MG63 (cell line): ENCODE measurements around the gene MYOM1. TPM values are rescaled to one million over a fixed set of nuclear protein-coding genes. Genes with fewer than 3 reads are reported as not detected.
"Not testable (repeated sequence)": the region's sequence is repeated elsewhere in the genome, so short reads cannot be mapped to it uniquely, and the experiment has no call there.

ENCODE experiments used
- DNase-seq: peaks from one replicate; pipeline ENCODE4 v3.0.0-alpha.2; 2020
- H3K27me3 ChIP-seq: fragments of 250-450 bp; sonication (Bioruptor Pico); 2 replicates; pipeline ENCODE4 v1.5.1; 2020; ENCODE audit warnings: mild to moderate bottlenecking, moderate library complexity
- H3K36me3 ChIP-seq: fragments of 250-450 bp; sonication (Bioruptor Pico); 2 replicates; pipeline ENCODE4 v1.5.1; 2020; ENCODE audit warnings: mild to moderate bottlenecking, moderate library complexity
- H3K4me3 ChIP-seq: fragments of 250-450 bp; sonication (Bioruptor Pico); 2 replicates; pipeline ENCODE4 v1.5.1; 2020; ENCODE audit warnings: mild to moderate bottlenecking, moderate library complexity
- H3K9me3 ChIP-seq: fragments of 250-450 bp; sonication (Bioruptor Pico); 2 replicates; pipeline ENCODE4 v1.5.1; 2020; ENCODE audit warnings: mild to moderate bottlenecking, moderate library complexity
- total RNA-seq: library from RNA; depleted of rRNA; stranded (reverse); fragments of >200 nt; shearing (Covaris generic); gene quantifications from 2 replicates; pipeline ENCODE4 v1.2.3, GENCODE V29; 2014; ENCODE audit warnings: low replicate concordance; rRNA removed

Gene MYOM1
- total RNA-seq, 1 experiment from 2014 or later, result 0.03 TPM

DNA sequence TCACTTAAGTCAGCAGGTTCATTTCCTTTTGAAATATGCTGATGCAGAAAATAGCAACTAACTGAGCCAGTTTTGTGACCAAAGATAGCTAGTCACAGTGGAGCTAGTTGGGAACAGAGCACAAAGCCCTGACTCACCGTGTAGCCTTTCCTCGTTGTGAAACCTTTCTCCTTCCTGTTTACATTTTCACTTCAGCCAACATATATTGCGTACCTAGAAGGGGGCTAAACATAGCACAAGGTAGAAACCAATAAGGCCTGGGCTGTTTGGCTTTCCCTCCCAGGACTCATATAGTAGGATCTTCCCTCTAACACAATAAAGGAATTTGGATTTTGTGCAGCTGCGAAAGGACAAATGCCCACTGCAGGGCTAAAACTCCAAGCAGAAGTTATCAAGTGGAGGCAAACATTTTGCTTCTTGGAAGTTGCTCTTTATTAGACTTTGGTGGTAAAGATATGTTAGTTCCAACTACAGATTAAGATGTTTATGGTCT is 182.3 kb downstream of the MYOM1 start:
- Histone ChIP-seq H3K27me3 (no peaks in the 10 kb centered on the region), H3K36me3 (no peaks in the 10 kb centered on the region), H3K9me3 (no peaks in the 10 kb centered on the region), H3K4me3 (no peak overlapping the region)
- DNase-seq, result peak; percentile 38

DNA sequence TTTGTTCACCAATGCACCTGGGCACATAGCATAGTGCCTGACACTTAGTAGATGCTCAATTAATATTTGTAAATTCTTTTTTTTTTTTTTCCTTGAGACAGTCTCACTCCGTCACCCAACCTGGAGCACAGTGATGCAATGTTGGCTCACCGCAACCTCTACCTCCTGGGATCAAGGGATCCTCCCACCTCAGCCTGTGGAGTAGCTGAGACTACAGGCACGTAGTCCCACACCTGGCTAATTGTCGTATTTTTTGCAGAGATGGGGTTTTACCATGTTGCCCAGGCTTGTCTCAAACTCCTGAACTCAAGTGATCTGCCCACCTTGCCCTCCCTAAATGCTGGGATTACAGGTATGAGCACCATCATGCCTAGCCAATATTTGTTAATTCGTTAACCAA is 183.7 kb downstream of the MYOM1 start:
- Histone ChIP-seq H3K36me3 (no peaks in the 10 kb centered on the region), H3K9me3 (no peaks in the 10 kb centered on the region), H3K27me3 (no peaks in the 10 kb centered on the region), H3K4me3 (no peak overlapping the region)
- no peak for DNase-seq

DNA sequence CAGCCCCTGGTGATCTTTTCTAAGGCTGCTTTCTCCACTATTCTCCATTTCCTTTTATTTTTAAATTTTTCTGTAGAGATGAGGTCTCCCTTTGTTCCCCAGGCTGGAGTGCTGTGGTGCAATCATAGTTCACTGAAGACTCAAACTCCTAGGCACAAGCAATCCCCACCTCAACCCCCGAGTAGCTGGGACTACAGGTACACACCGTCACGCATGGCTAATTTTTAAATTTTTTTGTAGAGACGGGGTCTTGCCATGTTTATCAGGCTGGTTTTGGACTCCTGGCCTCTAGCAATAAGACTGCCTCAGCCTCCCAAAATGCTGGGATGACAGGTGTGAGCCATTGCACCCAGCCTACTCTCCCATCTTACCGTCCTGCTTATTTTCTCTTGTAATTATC is 184.1 kb downstream of the MYOM1 start:
- Histone ChIP-seq H3K4me3 (no peak overlapping the region), H3K36me3 (no peaks in the 10 kb centered on the region), H3K9me3 (no peaks in the 10 kb centered on the region), H3K27me3 (no peaks in the 10 kb centered on the region)
- no peak for DNase-seq

DNA sequence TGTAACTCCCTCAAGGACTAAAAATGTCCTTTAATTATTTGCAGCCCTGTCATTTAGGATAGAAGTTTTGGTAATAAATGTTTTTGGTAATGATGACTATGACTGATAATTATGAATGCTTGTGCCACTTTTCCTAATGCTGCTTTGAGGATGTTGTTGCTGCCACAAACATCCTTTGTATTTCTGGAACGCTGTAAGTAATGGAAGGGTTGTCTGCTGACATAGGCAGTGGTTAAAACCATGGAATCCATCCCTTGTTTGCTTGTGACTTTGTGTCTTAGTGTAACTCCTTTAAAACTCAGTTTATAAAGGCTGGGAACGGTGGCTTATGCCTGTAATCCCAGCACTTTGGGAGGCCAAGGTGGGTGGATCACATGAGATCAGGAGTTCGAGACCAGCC is 187.0 kb downstream of the MYOM1 start:
- Histone ChIP-seq H3K36me3 (no peaks in the 10 kb centered on the region), H3K27me3 (no peaks in the 10 kb centered on the region), H3K4me3 (no peak overlapping the region), H3K9me3 (no peaks in the 10 kb centered on the region)
- no peak for DNase-seq

DNA sequence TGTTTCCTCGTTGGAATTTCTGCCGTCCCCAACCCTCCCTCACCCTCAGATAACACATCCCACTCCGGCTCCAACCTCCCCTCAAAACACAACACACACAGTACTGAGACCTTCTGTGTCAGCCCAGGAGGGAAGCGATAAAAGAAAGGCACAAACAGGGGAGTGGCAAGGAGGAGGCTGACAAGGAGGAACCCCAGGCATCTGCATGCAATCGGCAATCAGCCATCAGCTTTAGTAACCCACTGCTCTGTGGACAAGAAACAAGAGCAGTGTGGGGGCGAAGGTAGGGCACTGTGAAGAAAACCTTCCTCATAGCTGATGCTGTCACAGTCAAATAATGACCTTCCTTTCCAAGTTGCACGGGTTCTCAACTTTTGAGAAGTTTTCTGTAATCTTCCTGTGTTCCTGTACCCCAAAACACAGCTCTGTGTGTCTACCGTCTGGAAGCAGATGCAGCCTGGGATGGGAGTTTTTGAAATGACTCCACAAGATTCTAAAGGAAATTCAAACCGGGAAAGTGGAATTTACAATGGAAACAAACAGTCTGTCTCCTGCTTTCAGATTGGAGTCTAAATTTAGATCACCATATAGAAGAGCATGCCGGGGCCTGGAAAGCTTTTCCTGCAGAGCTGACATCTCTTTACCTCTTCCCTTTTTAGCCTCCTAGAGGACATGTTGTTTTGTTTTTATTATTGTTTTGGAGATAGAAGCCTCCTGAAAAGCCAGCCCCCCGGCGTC is 190.4 kb downstream of the MYOM1 start:
- H3K4me3 ChIP-seq, result no peak overlapping the region
- H3K9me3 ChIP-seq, result no peaks in the 10 kb centered on the region
- no peaks in the 10 kb centered on the region for H3K27me3 ChIP-seq
- no peaks in the 10 kb centered on the region for H3K36me3 ChIP-seq
- no peak for DNase-seq

DNA sequence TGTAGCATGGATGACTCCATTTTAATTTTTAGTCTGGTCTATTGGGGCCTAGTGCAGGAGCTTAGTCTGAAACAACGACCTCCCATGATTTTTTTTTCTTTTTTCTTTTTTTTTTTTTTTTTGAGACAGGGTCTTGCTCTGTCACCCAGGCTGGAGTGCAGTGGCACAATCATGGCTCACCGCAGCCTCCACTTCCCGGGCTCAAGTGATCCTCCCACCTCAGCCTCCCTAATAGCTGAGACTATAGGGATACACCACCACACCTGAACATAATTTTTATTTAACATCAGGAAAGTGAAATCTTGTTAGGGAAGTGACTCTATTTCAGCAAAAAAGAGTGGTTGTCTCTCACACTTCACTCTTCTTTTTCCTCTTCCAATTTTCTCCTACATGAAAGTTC is 191.7 kb downstream of the MYOM1 start:
- not testable (repeated sequence) for H3K36me3 ChIP-seq, H3K9me3 ChIP-seq, DNase-seq, H3K4me3 ChIP-seq, H3K27me3 ChIP-seq

DNA sequence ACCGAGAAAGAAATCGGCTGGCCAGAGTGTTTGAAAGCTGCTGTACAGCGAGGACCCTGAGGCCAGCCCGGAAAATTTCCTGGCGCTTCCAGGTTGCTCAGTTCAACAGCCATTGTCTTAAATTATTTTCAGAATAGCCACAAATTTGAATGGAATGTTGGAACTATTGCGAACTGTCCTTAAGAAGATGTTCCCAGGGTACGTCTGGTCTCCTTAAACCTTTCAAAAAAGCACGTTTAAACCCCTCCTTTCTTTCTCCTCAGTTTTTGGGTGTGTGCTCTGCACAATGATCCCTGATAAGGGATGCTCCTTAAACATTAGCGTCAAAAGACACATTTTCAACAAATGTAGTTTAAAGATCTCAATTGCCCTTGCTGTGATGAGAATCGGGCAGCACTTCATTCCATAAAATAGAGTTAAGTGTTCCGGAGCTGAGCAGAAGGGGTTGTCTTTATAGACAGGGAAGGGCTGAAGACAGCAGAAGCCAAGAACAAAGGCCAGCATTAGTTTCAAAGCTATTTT is 192.3 kb downstream of the MYOM1 start:
- Histone ChIP-seq H3K36me3 (no peaks in the 10 kb centered on the region), H3K9me3 (no peaks in the 10 kb centered on the region), H3K27me3 (no peaks in the 10 kb centered on the region), H3K4me3 (no peak overlapping the region)
- no peak for DNase-seq

DNA sequence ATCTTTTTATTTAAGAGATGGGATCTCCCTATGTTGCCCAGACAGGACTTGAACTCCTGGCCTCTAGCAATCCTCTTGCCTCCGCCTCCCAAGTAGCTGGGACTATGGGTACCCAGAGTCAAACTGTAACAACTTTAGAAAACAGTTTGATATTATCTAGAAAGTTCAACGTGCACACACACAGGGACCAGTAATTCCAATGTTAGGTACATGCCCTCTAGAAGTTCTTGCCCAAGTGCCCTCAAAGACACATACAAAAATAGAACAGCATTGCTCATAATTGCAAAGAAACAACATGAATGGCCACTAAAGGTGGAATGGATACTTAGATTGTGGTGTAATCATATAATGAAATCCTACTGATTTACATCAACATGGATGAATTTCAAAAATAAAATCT is 194.2 kb downstream of the MYOM1 start:
- H3K36me3 ChIP-seq, result no peaks in the 10 kb centered on the region
- DNase-seq, result no peak
- no peaks in the 10 kb centered on the region for H3K27me3 ChIP-seq
- H3K9me3 ChIP-seq, result no peaks in the 10 kb centered on the region
- H3K4me3 ChIP-seq, result no peak overlapping the region

DNA sequence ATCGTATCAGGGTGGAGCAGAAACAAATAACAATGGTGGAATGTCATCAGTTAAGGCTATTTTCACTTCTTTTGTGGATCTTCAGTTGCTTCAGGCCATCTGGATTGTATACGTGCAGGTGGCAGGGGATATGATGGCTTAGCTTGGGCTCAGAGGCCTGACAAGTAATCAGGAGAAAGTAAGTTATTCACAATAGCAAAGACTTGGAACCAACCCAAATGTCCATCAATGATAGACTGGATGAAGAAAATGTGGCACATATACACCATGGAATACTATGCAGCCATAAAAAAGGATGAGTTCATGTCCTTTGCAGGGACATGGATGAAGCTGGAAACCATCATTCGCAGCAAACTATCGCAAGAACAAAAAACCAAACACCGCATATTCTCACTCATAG is 196.2 kb downstream of the MYOM1 start:
- H3K27me3 ChIP-seq, H3K9me3 ChIP-seq, DNase-seq, H3K4me3 ChIP-seq, H3K36me3 ChIP-seq: not testable (repeated sequence)

Other genes with a start within 250 kb of the MYOM1 start
- gene LPIN2, start 206.8 kb downstream of the MYOM1 start, total RNA-seq, result 14.2 and 29.3 TPM in 2 replicates
- 750 and 1,020 TPM in 2 replicates for gene MYL12A, start 27.8 kb upstream of the MYOM1 start, total RNA-seq
- 311 and 396 TPM in 2 replicates for gene MYL12B, start 42.2 kb upstream of the MYOM1 start, total RNA-seq
- gene TGIF1, start 230.2 kb upstream of the MYOM1 start, total RNA-seq, result 28.2 and 43.2 TPM in 2 replicates